Astrocyte (in vitro differentiated cells and primary cell): ENCODE measurements around the gene ZNF813.

Experiments used
- EZH2 ChIP-seq: IDR thresholded peaks from 2 replicates; pipeline ENCODE4 v1.6.1; 2012; ENCODE audit warnings: mild to moderate bottlenecking, low read length, inconsistent platforms; ENCODE audit not compliant: insufficient read depth
- TF ChIP-seq, protein P1 (sequence below): IDR thresholded peaks from 2 replicates; pipeline ENCODE4 v1.5.1; 2011; ENCODE audit warnings: low read depth, mild to moderate bottlenecking, inconsistent platforms, low read length, moderate library complexity; ENCODE audit not compliant: insufficient read depth

DNA sequence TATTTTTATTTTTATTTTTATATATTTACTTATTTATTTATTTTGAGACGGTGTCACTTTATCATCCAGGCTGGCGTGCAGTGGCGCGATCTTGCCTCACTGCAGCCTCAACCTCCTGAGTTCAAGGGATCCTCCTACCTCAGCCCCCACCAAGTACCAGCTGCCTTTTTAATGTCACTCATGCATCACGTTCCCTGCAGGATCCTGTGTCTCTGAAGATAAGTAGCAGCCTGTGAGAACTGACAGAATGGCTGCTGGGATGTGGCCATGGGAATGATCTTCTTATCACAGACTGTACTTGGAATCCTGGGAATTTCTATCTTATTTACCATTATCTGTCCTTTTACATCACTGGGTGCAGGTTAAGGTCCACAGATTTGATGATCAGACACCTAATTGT is 45.0 kb upstream of the ZNF813 start:
- TF ChIP-seq, protein P1, sequence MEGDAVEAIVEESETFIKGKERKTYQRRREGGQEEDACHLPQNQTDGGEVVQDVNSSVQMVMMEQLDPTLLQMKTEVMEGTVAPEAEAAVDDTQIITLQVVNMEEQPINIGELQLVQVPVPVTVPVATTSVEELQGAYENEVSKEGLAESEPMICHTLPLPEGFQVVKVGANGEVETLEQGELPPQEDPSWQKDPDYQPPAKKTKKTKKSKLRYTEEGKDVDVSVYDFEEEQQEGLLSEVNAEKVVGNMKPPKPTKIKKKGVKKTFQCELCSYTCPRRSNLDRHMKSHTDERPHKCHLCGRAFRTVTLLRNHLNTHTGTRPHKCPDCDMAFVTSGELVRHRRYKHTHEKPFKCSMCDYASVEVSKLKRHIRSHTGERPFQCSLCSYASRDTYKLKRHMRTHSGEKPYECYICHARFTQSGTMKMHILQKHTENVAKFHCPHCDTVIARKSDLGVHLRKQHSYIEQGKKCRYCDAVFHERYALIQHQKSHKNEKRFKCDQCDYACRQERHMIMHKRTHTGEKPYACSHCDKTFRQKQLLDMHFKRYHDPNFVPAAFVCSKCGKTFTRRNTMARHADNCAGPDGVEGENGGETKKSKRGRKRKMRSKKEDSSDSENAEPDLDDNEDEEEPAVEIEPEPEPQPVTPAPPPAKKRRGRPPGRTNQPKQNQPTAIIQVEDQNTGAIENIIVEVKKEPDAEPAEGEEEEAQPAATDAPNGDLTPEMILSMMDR, result no peak
- TF ChIP-seq EZH2, result no peak
